ENCODE measurements around the gene GDI2.

Gene GDI2

DNA sequence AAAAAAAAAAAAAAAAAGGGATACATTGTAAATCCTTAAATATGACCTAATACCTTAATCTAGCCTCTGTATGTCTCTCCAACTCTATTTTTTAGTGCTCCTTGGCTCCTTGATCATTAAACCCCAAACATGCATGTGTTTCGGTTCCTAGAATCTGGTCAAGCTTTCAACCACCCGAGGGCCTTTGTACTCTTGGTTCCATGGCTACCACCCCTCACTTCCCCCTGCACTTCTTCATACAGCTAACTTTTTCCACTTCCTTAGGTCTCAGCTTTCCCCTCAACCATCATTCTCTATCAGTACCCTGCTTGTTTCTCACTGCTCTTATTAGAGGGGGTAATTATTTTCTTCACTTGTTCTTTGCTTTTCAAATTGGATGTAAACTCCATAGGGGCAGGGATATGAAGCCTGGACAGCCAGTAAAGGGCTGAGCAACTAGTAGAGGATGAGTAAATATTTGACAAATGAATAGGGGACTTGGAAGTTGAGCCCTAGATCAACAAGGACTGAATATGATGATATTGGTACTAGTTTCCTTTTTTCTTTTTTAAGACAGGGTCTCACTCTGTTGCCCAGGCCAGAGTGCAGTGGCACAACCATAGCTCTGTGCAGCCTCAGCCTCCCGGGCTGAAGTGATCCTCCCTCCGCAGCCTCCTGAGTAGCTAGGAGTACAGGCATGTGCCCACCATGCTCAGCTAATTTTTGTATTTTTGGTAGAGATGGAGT lies 4.3 kb upstream of the GDI2 start:
- DNase-seq (ENCODE audit: low read depth, low spot score) = no peak
- no peak overlapping the region for H3K4me3 ChIP-seq (ENCODE audit: low read depth, low read length)
- ChIA-PET CTCF (no interaction called here), POLR2A (no interaction called here)
- TF ChIP-seq, protein P1, sequence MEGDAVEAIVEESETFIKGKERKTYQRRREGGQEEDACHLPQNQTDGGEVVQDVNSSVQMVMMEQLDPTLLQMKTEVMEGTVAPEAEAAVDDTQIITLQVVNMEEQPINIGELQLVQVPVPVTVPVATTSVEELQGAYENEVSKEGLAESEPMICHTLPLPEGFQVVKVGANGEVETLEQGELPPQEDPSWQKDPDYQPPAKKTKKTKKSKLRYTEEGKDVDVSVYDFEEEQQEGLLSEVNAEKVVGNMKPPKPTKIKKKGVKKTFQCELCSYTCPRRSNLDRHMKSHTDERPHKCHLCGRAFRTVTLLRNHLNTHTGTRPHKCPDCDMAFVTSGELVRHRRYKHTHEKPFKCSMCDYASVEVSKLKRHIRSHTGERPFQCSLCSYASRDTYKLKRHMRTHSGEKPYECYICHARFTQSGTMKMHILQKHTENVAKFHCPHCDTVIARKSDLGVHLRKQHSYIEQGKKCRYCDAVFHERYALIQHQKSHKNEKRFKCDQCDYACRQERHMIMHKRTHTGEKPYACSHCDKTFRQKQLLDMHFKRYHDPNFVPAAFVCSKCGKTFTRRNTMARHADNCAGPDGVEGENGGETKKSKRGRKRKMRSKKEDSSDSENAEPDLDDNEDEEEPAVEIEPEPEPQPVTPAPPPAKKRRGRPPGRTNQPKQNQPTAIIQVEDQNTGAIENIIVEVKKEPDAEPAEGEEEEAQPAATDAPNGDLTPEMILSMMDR (IDR thresholded peaks at IDR 0.05; ENCODE audit: insufficient read depth, low read length, missing control alignments) = no peak

DNA sequence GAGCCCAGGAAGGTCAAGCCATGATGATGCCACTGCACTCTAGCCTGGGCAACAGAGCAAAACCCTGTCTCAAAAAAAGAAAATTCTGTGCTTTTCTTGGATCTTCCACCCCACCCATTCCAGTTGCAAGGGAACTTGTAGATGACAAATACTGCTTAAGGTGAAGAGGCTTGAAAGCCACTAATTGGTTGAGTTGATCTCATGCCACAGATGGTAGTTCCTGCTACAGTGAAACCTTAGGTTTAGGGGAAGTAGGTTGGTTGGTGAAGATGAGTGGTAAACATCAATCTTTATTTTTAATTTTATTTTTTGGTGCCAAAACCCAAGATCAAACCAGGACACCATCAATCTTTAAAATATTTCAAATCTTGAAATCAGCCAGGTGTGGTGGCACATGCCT lies 2.9 kb upstream of the GDI2 start:
- ChIA-PET CTCF (no interaction called here), POLR2A (no interaction called here)
- TF ChIP-seq, protein P1 (IDR thresholded peaks at IDR 0.05; ENCODE audit: insufficient read depth, low read length, missing control alignments) = no peak
- DNase-seq (ENCODE audit: low read depth, low spot score) = no peak
- H3K4me3 ChIP-seq (ENCODE audit: low read depth, low read length) = no peak overlapping the region

DNA sequence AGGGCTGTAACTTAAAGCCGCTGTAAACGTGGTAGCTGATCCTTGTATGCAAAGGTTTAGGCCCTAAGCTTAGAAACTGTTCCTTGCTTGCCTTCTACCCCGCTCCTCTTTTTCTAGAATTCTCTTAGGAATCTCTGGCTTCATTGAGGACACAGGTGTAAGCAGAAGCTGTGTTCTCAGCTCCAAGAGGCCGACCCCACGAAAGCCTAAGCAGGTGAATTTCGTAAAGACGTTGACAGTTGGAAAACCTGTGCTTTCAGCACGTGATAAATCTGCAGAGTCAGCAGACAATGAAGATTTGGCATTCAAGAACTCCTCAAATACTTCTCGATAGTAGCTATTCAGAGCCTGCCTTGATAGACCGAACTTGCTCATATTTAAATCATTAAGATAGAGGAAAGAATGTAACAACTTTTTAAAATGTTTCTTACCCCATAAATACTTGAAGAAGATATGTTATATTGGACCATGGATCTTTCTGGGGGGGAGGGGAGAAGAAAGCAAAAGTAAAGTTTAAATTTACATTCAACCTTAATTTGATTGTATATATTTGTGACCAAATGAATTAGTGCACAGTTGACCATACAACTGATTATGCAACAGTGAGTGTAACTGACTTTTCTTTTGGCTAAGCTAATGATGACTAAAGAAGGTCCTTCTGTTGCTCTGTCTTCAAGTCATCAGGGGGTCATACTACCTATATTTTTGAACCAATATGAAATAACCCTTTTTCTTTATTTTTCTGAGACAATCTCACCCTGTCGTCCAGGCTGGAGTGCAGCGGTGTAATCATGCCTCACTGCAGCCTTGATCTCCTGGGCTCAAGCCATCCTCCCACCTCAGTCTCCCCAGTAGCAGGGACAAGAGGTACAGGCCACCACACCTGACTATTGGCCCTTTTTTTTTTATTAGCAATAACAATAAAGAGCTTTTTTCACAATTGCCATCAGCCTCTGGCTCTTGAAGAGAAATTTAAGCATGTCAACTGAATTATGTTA lies 1.2 kb upstream of the GDI2 start:
- peak overlapping the region; percentile 69 for H3K4me3 ChIP-seq (ENCODE audit: low read depth, low read length)
- POLR2A ChIA-PET = interaction anchor here (1.1 to 1.8 kb wide), 3 partner anchors 12 to 30 kb away, joined by 4 to 5 read pairs (median 5); no protein-coding TSS in a partner anchor
- TF ChIP-seq, protein P1 (IDR thresholded peaks at IDR 0.05; ENCODE audit: insufficient read depth, low read length, missing control alignments) = no peak
- no peak for DNase-seq (ENCODE audit: low read depth, low spot score)
- CTCF ChIA-PET = interaction anchor here (0.7 to 3.4 kb wide), 6 partner anchors 7 to 999 kb away, joined by 3 to 17 read pairs (median 5); partner anchors contain the start of genes ANKRD16 and FBH1

DNA sequence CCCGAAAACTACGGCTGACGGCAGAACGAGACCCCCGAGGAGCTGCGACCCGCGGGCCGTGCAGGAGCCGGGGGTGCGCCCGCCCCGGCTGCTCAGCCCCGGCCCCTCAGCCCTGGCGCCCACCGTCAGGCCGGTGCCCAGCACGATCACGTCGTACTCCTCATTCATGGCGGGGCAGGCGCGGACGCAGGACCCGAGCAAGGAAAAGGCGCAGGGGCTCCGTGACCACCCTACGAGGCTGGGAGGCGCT lies 218 bp downstream of the GDI2 start:
- H3K4me3 ChIP-seq (ENCODE audit: low read depth, low read length) = peak overlapping the region; percentile 94
- TF ChIP-seq, protein P1 (IDR thresholded peaks at IDR 0.05; ENCODE audit: insufficient read depth, low read length, missing control alignments) = no peak
- ChIA-PET POLR2A (interaction anchor here (0.7 to 1.8 kb wide), 7 partner anchors 11 to 77 kb away, joined by 3 to 9 read pairs (median 4); partner anchors contain the start of genes ANKRD16 and FBH1), CTCF (interaction anchor here (0.9 to 3.4 kb wide), 4 partner anchors 9 to 998 kb away, joined by 4 to 17 read pairs (median 5); partner anchors contain the start of genes ANKRD16 and FBH1)
- no peak for DNase-seq (ENCODE audit: low read depth, low spot score)

DNA sequence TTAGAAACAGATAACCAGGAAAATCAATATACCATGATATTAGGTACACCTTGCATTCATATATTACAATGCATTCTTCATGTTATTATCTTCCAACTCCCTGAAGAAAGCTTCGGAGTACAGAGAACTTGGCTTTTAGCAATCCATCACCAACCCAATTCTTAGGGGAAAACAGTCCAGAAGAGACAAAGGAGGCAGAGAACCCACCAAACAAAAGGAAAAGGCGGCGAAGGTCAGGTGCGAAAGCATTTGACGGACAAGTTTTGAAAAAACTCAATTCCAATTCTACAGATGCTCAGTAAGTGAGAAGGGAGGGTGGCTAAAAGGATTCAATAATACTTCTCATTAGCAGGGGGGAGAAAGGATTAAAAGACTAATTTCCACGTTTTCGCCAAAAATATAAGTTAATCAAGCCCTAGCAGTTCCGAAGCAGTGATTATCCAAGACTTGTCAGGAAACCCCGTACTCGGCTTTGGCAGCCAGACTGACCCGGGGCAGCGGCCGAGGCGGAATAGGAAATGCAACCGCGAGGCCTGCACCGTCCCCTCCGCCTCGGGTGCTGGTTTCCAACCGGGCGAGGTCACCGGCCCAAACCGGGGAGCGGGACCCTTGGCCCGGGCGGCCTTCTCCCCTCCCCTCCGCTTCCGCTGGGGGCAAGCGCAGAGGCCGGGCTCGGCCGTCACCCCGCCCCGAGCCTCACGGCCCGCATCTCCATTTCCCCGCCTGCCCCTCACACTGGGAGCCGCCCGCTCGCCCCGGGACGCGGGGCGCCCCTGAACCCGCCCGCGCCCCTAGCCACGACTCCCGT lies 747 bp downstream of the GDI2 start:
- no peak for DNase-seq (ENCODE audit: low read depth, low spot score)
- TF ChIP-seq, protein P1 (IDR thresholded peaks at IDR 0.05; ENCODE audit: insufficient read depth, low read length, missing control alignments) = no peak
- ChIA-PET POLR2A (interaction anchor here (0.9 to 1.8 kb wide), 5 partner anchors 14 to 77 kb away, joined by 3 to 9 read pairs (median 4); partner anchors contain the start of genes ANKRD16 and FBH1), CTCF (interaction anchor here (1.4 to 3.9 kb wide), 4 partner anchors 9 to 998 kb away, joined by 5 to 21 read pairs (median 11); no protein-coding TSS in a partner anchor)
- H3K4me3 ChIP-seq (ENCODE audit: low read depth, low read length) = peak overlapping the region; percentile 94

Measured in AG04449 (cell line).